ENCODE measurements around the gene PITPNC1.

- TF ChIP-seq POLR2A (IDR thresholded peaks at IDR 0.05) = no peak
- TF ChIP-seq, protein P1, sequence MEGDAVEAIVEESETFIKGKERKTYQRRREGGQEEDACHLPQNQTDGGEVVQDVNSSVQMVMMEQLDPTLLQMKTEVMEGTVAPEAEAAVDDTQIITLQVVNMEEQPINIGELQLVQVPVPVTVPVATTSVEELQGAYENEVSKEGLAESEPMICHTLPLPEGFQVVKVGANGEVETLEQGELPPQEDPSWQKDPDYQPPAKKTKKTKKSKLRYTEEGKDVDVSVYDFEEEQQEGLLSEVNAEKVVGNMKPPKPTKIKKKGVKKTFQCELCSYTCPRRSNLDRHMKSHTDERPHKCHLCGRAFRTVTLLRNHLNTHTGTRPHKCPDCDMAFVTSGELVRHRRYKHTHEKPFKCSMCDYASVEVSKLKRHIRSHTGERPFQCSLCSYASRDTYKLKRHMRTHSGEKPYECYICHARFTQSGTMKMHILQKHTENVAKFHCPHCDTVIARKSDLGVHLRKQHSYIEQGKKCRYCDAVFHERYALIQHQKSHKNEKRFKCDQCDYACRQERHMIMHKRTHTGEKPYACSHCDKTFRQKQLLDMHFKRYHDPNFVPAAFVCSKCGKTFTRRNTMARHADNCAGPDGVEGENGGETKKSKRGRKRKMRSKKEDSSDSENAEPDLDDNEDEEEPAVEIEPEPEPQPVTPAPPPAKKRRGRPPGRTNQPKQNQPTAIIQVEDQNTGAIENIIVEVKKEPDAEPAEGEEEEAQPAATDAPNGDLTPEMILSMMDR (IDR thresholded peaks at IDR 0.05) = no peak
These were observed 192.0 kb downstream of the PITPNC1 start for GRCh38 chr17:67569015-67569451.

Data from adrenal gland (tissue), 5 donors.